MM.1S (cell line): ENCODE results near the gene TCF3.

Experiments
- DNase-seq: peaks from one replicate; pipeline ENCODE4 v3.0.0-alpha.2; 2015
- H2AFZ ChIP-seq: fragments of 300-600 bp; sonication (generic); 2 replicates; pipeline ENCODE4 v1.6.0; 2016; ENCODE audit warnings: antibody characterized with exemption, low read length
- H3F3A ChIP-seq: fragments of 300-600 bp; sonication (generic); 2 replicates; pipeline ENCODE4 v1.6.1; 2016; ENCODE audit warnings: mild to moderate bottlenecking, antibody characterized with exemption, low read length, moderate library complexity, mixed read lengths; ENCODE audit not compliant: insufficient read depth
- H3K27ac ChIP-seq: fragments of 300-600 bp; sonication (generic); 2 replicates; pipeline ENCODE4 v1.5.1; 2016; ENCODE audit warnings: mild to moderate bottlenecking, low read length
- H3K27me3 ChIP-seq: fragments of 300-600 bp; sonication (generic); replicated peaks from 2 replicates; pipeline ENCODE4 v1.6.0; 2016; ENCODE audit warnings: low read length; ENCODE audit not compliant: insufficient read depth
- H3K36me3 ChIP-seq: fragments of 300-600 bp; sonication (generic); replicated peaks from 2 replicates; pipeline ENCODE4 v1.6.1; 2016; ENCODE audit warnings: mild to moderate bottlenecking, low read length, mixed read lengths; ENCODE audit not compliant: insufficient read depth
- H3K4me1 ChIP-seq: fragments of 300-600 bp; sonication (generic); 2 replicates; pipeline ENCODE4 v1.6.1; 2016; ENCODE audit warnings: low read length, mixed read lengths
- H3K4me2 ChIP-seq: fragments of 300-600 bp; sonication (generic); 2 replicates; pipeline ENCODE4 v1.6.0; 2016; ENCODE audit warnings: low read depth, low read length
- H3K4me3 ChIP-seq: fragments of 300-600 bp; sonication (generic); 2 replicates; pipeline ENCODE4 v1.5.1; 2016; ENCODE audit warnings: low read length, mixed read lengths
- H3K79me2 ChIP-seq: fragments of 300-600 bp; sonication (generic); 2 replicates; pipeline ENCODE4 v1.6.1; 2016; ENCODE audit warnings: mixed run types, low read length, mixed read lengths
- H3K9ac ChIP-seq: fragments of 300-600 bp; sonication (generic); 2 replicates; pipeline ENCODE4 v1.6.1; 2016; ENCODE audit warnings: low read length, mixed read lengths
- H3K9me2 ChIP-seq: fragments of 300-600 bp; sonication (generic); replicated peaks from 2 replicates; pipeline ENCODE4 v1.6.1; 2016; ENCODE audit warnings: mild to moderate bottlenecking, low read length, mixed read lengths; ENCODE audit not compliant: insufficient read depth
- H3K9me3 ChIP-seq: fragments of 300-600 bp; sonication (generic); replicated peaks from 2 replicates; pipeline ENCODE4 v1.6.1; 2016; ENCODE audit warnings: mild to moderate bottlenecking, low read length, mixed read lengths; ENCODE audit not compliant: insufficient read depth
- H4K20me1 ChIP-seq: fragments of 300-600 bp; sonication (generic); 2 replicates; pipeline ENCODE4 v1.6.1; 2016; ENCODE audit warnings: mild to moderate bottlenecking, low read length, moderate library complexity, mixed read lengths; ENCODE audit not compliant: insufficient read depth
- CTCF ChIP-seq: fragments of 300-600 bp; sonication (generic); IDR thresholded peaks from 2 replicates; pipeline ENCODE4 v1.5.1; 2016; ENCODE audit warnings: antibody characterized with exemption, low read length, mixed read lengths
- EZH2 ChIP-seq: fragments of 300-600 bp; sonication (generic); optimal IDR thresholded peaks from 2 replicates; pipeline ENCODE3; 2017; ENCODE audit warnings: low read depth, mild to moderate bottlenecking, antibody characterized with exemption, low read length, mixed read lengths
- EZH2phosphoT487 ChIP-seq: fragments of 300-600 bp; sonication (generic); IDR thresholded peaks from 2 replicates; pipeline ENCODE4 v1.6.1; 2018; ENCODE audit warnings: antibody characterized with exemption, low read length

Gene TCF3

GRCh38 chr19:1636325-1637236 is 15.8 kb downstream of the TCF3 start:
- H3K36me3 ChIP-seq: peaks cover 32% of the 10 kb centered on the region
- no peak overlapping the region for H2AFZ ChIP-seq
- no peaks in the 10 kb centered on the region for H3K27me3 ChIP-seq
- no peak overlapping the region for H3K4me2 ChIP-seq
- no peak overlapping the region for H3K9ac ChIP-seq
- H3K9me3 ChIP-seq: no peaks in the 10 kb centered on the region
- H3F3A ChIP-seq: 0 out of 2 replicates have a peak, but pooled peaks cover 4% of the 10 kb centered on the region
- H3K4me3 ChIP-seq: no peak overlapping the region
- peaks cover 53% of the 10 kb centered on the region for H4K20me1 ChIP-seq
- H3K27ac ChIP-seq: no peak overlapping the region
- no peaks in the 10 kb centered on the region for H3K9me2 ChIP-seq
- peaks cover 100% of the 10 kb centered on the region for H3K79me2 ChIP-seq
- TF ChIP-seq CTCF (no peak), EZH2 (no peak), EZH2phosphoT487 (no peak)
- H3K4me1 ChIP-seq: no peaks in the 10 kb centered on the region
- DNase-seq: no peak

GRCh38 chr19:1634938-1635243 is 17.5 kb downstream of the TCF3 start:
- Histone ChIP-seq H4K20me1 (peaks cover 62% of the 10 kb centered on the region), H3K4me1 (no peaks in the 10 kb centered on the region), H3K4me2 (no peak overlapping the region), H3K27ac (no peak overlapping the region), H3K27me3 (no peaks in the 10 kb centered on the region), H3F3A (0 out of 2 replicates have a peak, but pooled peaks cover 2% of the 10 kb centered on the region), H3K79me2 (peaks cover 100% of the 10 kb centered on the region), H3K9me3 (no peaks in the 10 kb centered on the region), H3K4me3 (no peak overlapping the region), H3K9me2 (no peaks in the 10 kb centered on the region), H3K36me3 (peaks cover 29% of the 10 kb centered on the region), H2AFZ (no peak overlapping the region), H3K9ac (no peak overlapping the region)
- TF ChIP-seq CTCF (no peak), EZH2 (no peak), EZH2phosphoT487 (no peak)
- no peak for DNase-seq

- H3K36me3 ChIP-seq: peaks cover 24% of the 10 kb centered on the region
- no peaks in the 10 kb centered on the region for H3K27me3 ChIP-seq
- H3F3A ChIP-seq: no peaks in the 10 kb centered on the region
- peaks cover 62% of the 10 kb centered on the region for H4K20me1 ChIP-seq
- no peak overlapping the region for H3K27ac ChIP-seq
- H2AFZ ChIP-seq: no peak overlapping the region
- peaks cover 100% of the 10 kb centered on the region for H3K79me2 ChIP-seq
- no peak overlapping the region for H3K4me2 ChIP-seq
- no peak overlapping the region for H3K9ac ChIP-seq
- H3K4me1 ChIP-seq: no peaks in the 10 kb centered on the region
- no peak for TF ChIP-seq EZH2
- no peak for TF ChIP-seq CTCF
- TF ChIP-seq EZH2phosphoT487: no peak
- no peak for DNase-seq
- no peaks in the 10 kb centered on the region for H3K9me2 ChIP-seq
- H3K9me3 ChIP-seq: no peaks in the 10 kb centered on the region
- no peak overlapping the region for H3K4me3 ChIP-seq
Observed at GRCh38 chr19:1634242-1634937, 18.0 kb downstream of the TCF3 start.
